Measurements from ENCODE around the gene UVRAG. TPM values are rescaled to one million over a fixed set of nuclear protein-coding genes. Genes with fewer than 3 reads are reported as not detected.

UVRAG gene
- total RNA-seq, 1 donor from 2014 or later, result 27.6 TPM

- H3K36me3 Mint-ChIP-seq, result peaks cover 4% of the 10 kb centered on the region
- H3K27me3 Mint-ChIP-seq (ENCODE audit: low read depth), result no peaks in the 10 kb centered on the region
- TF ChIP-seq CTCF (IDR thresholded peaks at IDR 0.05; ENCODE audit: unreplicated experiment), result no peak
- no peak for DNase-seq (ENCODE audit: low spot score in 2 of 2, unreplicated experiment in 2 of 2)
- no peak overlapping the region for H3K27ac Mint-ChIP-seq
- H3K4me1 Mint-ChIP-seq, result peaks cover 20% of the 10 kb centered on the region
- H3K4me3 Mint-ChIP-seq, result no peak overlapping the region
- no peaks in the 10 kb centered on the region for H3K9me3 Mint-ChIP-seq
These were observed 220.0 kb downstream of the UVRAG start for GRCh38 chr11:76035020-76035419.

GRCh38 chr11:76038608-76039007, 223.6 kb downstream of the UVRAG start:
- Mint-ChIP-seq H3K9me3 (no peaks in the 10 kb centered on the region), H3K27me3 (ENCODE audit: low read depth) (no peaks in the 10 kb centered on the region), H3K4me1 (peaks cover 4% of the 10 kb centered on the region), H3K27ac (no peak overlapping the region), H3K4me3 (no peak overlapping the region), H3K36me3 (peaks cover 7% of the 10 kb centered on the region)
- no peak for DNase-seq (ENCODE audit: low spot score in 2 of 2, unreplicated experiment in 2 of 2)
- TF ChIP-seq CTCF (IDR thresholded peaks at IDR 0.05; ENCODE audit: unreplicated experiment), result no peak

- TF ChIP-seq CTCF (IDR thresholded peaks at IDR 0.05; ENCODE audit: unreplicated experiment), result no peak
- peaks cover 7% of the 10 kb centered on the region for H3K36me3 Mint-ChIP-seq
- no peaks in the 10 kb centered on the region for H3K27me3 Mint-ChIP-seq (ENCODE audit: low read depth)
- no peaks in the 10 kb centered on the region for H3K4me1 Mint-ChIP-seq
- H3K4me3 Mint-ChIP-seq, result no peak overlapping the region
- no peak overlapping the region for H3K27ac Mint-ChIP-seq
- H3K9me3 Mint-ChIP-seq, result no peaks in the 10 kb centered on the region
- no peak for DNase-seq (ENCODE audit: low spot score in 2 of 2, unreplicated experiment in 2 of 2)
These were observed 226.2 kb downstream of the UVRAG start for GRCh38 chr11:76041208-76041607.

- Mint-ChIP-seq H3K36me3 (peaks cover 26% of the 10 kb centered on the region), H3K27me3 (ENCODE audit: low read depth) (no peaks in the 10 kb centered on the region), H3K27ac (no peak overlapping the region), H3K9me3 (peaks cover 15% of the 10 kb centered on the region), H3K4me1 (peaks cover 2% of the 10 kb centered on the region), H3K4me3 (no peak overlapping the region)
- no peak for DNase-seq (ENCODE audit: low spot score in 2 of 2, unreplicated experiment in 2 of 2)
- no peak for TF ChIP-seq CTCF (IDR thresholded peaks at IDR 0.05; ENCODE audit: unreplicated experiment)
These were observed 229.8 kb downstream of the UVRAG start for GRCh38 chr11:76044750-76045320.

GRCh38 chr11:76047231-76047630, 232.2 kb downstream of the UVRAG start:
- DNase-seq (ENCODE audit: low spot score in 2 of 2, unreplicated experiment in 2 of 2), result no peak
- peaks cover 2% of the 10 kb centered on the region for H3K4me1 Mint-ChIP-seq
- peaks cover 26% of the 10 kb centered on the region for H3K36me3 Mint-ChIP-seq
- peaks cover 16% of the 10 kb centered on the region for H3K9me3 Mint-ChIP-seq
- no peak overlapping the region for H3K27ac Mint-ChIP-seq
- H3K4me3 Mint-ChIP-seq, result no peak overlapping the region
- no peak for TF ChIP-seq CTCF (IDR thresholded peaks at IDR 0.05; ENCODE audit: unreplicated experiment)
- H3K27me3 Mint-ChIP-seq (ENCODE audit: low read depth), result no peaks in the 10 kb centered on the region

GRCh38 chr11:76047766-76048165, 232.8 kb downstream of the UVRAG start:
- H3K9me3 Mint-ChIP-seq, result peaks cover 16% of the 10 kb centered on the region
- no peak for TF ChIP-seq CTCF (IDR thresholded peaks at IDR 0.05; ENCODE audit: unreplicated experiment)
- DNase-seq (ENCODE audit: low spot score in 2 of 2, unreplicated experiment in 2 of 2), result no peak
- H3K27ac Mint-ChIP-seq, result no peak overlapping the region
- H3K27me3 Mint-ChIP-seq (ENCODE audit: low read depth), result no peaks in the 10 kb centered on the region
- H3K36me3 Mint-ChIP-seq, result peaks cover 26% of the 10 kb centered on the region
- peaks cover 2% of the 10 kb centered on the region for H3K4me1 Mint-ChIP-seq
- H3K4me3 Mint-ChIP-seq, result no peak overlapping the region

Measured in mesothelial cell of epicardium (in vitro differentiated cells).